ENCODE results near the gene PIP5K1A. TPM values are rescaled to one million over a fixed set of nuclear protein-coding genes. Genes with fewer than 3 reads are reported as not detected.

The PIP5K1A gene
- total and polyA plus RNA-seq, 4 donors: 4.0 to 32.0 (median 13.6) TPM

- TF ChIP-seq TAF1 (conservative IDR thresholded peaks at IDR 0.05) (no peak), FOXA1 (IDR thresholded peaks at IDR 0.05) (no peak), RAD21 (IDR thresholded peaks at IDR 0.05) (peak in 1 of 2 donors; percentile 15), SP1 (IDR thresholded peaks at IDR 0.05) (peak; percentile 2), FOXA2 (IDR thresholded peaks at IDR 0.05) (no peak), ATF3 (IDR thresholded peaks at IDR 0.05) (no peak), REST (IDR thresholded peaks at IDR 0.05) (no peak), HNF4A (conservative IDR thresholded peaks at IDR 0.05) (peak; percentile 40 to 46), RXRA (IDR thresholded peaks at IDR 0.05) (peak in 1 of 2 donors; percentile 9), MAX (IDR thresholded peaks at IDR 0.05) (no peak), CTCF (IDR thresholded peaks at IDR 0.05; ENCODE audit: low read depth, low read length, missing input control) (no peak), YY1 (IDR thresholded peaks at IDR 0.05) (no peak), ZBTB33 (IDR thresholded peaks at IDR 0.05) (no peak), HNF4G (IDR thresholded peaks at IDR 0.05) (peak; percentile 32), NR2F2 (IDR thresholded peaks at IDR 0.05) (no peak), JUND (IDR thresholded peaks at IDR 0.05) (no peak), EGR1 (IDR thresholded peaks at IDR 0.05; ENCODE audit: low read depth in 2 of 2) (peak in 1 of 2 donors; percentile 26), GABPA (IDR thresholded peaks at IDR 0.05 in 1 of 2, conservative IDR thresholded peaks at IDR 0.05 in 1 of 2) (peak in 1 of 2 donors; percentile 37)
- Histone ChIP-seq H3K9me3 (ENCODE audit: control insufficient read depth in 4 of 4, low read length in 3 of 4) (no peaks in the 10 kb centered on the region), H3K27ac (ENCODE audit: low read depth in 1 of 2, low read length in 2 of 2) (peak overlapping the region; percentile 63 to 84), H3K36me3 (ENCODE audit: control insufficient read depth in 4 of 4, insufficient read depth in 3 of 4, low read depth in 1 of 4, low read length in 3 of 4) (peaks cover 0 to 26% (median 10%) of the 10 kb centered on the region in 4 donors), H3K4me3 (ENCODE audit: low read depth in 1 of 3, low read length in 3 of 3) (peak overlapping the region; percentile 56 to 88 (median 86)), H3K9ac (ENCODE audit: low read depth in 1 of 2, low read length in 2 of 2) (peak overlapping the region; percentile 39 to 91), H3K4me1 (ENCODE audit: control insufficient read depth in 4 of 4, insufficient read depth in 4 of 4, low read length in 3 of 4) (peaks cover 3 to 31% (median 22%) of the 10 kb centered on the region in 4 donors), H3K27me3 (ENCODE audit: control insufficient read depth in 4 of 4, insufficient read depth in 4 of 4, low read length in 3 of 4) (no peaks in the 10 kb centered on the region)
- DNase-seq (ENCODE audit: low spot score): no peak
- 13% methylated on average over 11 of the region's 11 CpGs for WGBS
Measured at GRCh38 chr1:151164732-151165280, 33.5 kb upstream of the PIP5K1A start.

Data from liver (tissue), 9 donors.